Measurements from ENCODE around the gene ZMYND8.
A peak's percentile ranks its signal among the peaks of the same experiment; 100 is the strongest.
"Not testable (repeated sequence)": the region's sequence is repeated elsewhere in the genome, so short reads cannot be mapped to it uniquely, and the experiment has no call there.

The ZMYND8 gene

GRCh38 chr20:47373206-47373733, 16.8 kb upstream of the ZMYND8 start:
- Histone ChIP-seq H3K36me3 (no peaks in the 10 kb centered on the region), H3K4me3 (no peak overlapping the region), H3K9me3 (no peaks in the 10 kb centered on the region), H3K27me3 (no peaks in the 10 kb centered on the region), H3K4me1 (peaks cover 0 to 7% (median 0%) of the 10 kb centered on the region in 4 donors), H3K27ac (peak overlapping the region in 1 of 2 donors; percentile 45)
- intact Hi-C loops (cut with DNase I; ENCODE audit: low total_unique reads): no loop called here
- DNase-seq: no peak
- no peak for TF ChIP-seq CTCF (IDR thresholded peaks at IDR 0.05)

- intact Hi-C loops (cut with DNase I; ENCODE audit: low total_unique reads): no loop called here
- H3K27me3 ChIP-seq: no peaks in the 10 kb centered on the region
- no peaks in the 10 kb centered on the region for H3K36me3 ChIP-seq
- H3K4me3 ChIP-seq: no peak overlapping the region
- no peak for DNase-seq
- H3K4me1 ChIP-seq: peaks cover 0 to 7% (median 0%) of the 10 kb centered on the region in 4 donors
- no peak for TF ChIP-seq CTCF (IDR thresholded peaks at IDR 0.05)
- no peak overlapping the region for H3K27ac ChIP-seq
- no peaks in the 10 kb centered on the region for H3K9me3 ChIP-seq
Measured at GRCh38 chr20:47370850-47371782, 14.6 kb upstream of the ZMYND8 start.

GRCh38 chr20:47370214-47370613, 13.7 kb upstream of the ZMYND8 start:
- intact Hi-C loops (cut with DNase I; ENCODE audit: low total_unique reads): no loop called here
- no peak for TF ChIP-seq CTCF (IDR thresholded peaks at IDR 0.05)
- no peak for DNase-seq

GRCh38 chr20:47368301-47368700, 11.8 kb upstream of the ZMYND8 start:
- Histone ChIP-seq H3K27ac (no peak overlapping the region), H3K36me3 (no peaks in the 10 kb centered on the region), H3K9me3 (no peaks in the 10 kb centered on the region), H3K4me3 (no peak overlapping the region), H3K4me1 (peaks cover 0 to 7% (median 0%) of the 10 kb centered on the region in 4 donors), H3K27me3 (no peaks in the 10 kb centered on the region)
- no peak for DNase-seq
- no peak for TF ChIP-seq CTCF (IDR thresholded peaks at IDR 0.05)
- intact Hi-C loops (cut with DNase I; ENCODE audit: low total_unique reads): no loop called here

More at GRCh38 chr20:47370214-47370613, 13.7 kb upstream of the ZMYND8 start:
- no peaks in the 10 kb centered on the region for H3K36me3 ChIP-seq
- no peak overlapping the region for H3K4me3 ChIP-seq
- no peaks in the 10 kb centered on the region for H3K27me3 ChIP-seq
- no peaks in the 10 kb centered on the region for H3K9me3 ChIP-seq
- peaks cover 0 to 7% (median 0%) of the 10 kb centered on the region in 4 donors for H3K4me1 ChIP-seq
- no peak overlapping the region for H3K27ac ChIP-seq

- intact Hi-C loops (cut with DNase I; ENCODE audit: low total_unique reads); DNase-seq; H3K9me3 ChIP-seq; H3K36me3 ChIP-seq; H3K27ac ChIP-seq; H3K4me3 ChIP-seq; H3K27me3 ChIP-seq: not testable (repeated sequence)
- peaks cover 0 to 17% (median 13%) of the 10 kb centered on the region in 4 donors for H3K4me1 ChIP-seq
Measured at GRCh38 chr20:47366301-47366700, 9.8 kb upstream of the ZMYND8 start.
